Activated T-cell treated with anti-CD3 and anti-CD28 coated beads for 1 hour (primary cell): ENCODE data around the gene SLC24A3.

Experiments used
- DNase-seq: peaks from one replicate; pipeline ENCODE4 v3.0.0-alpha.2; 2020; ENCODE audit warnings: low read depth

The SLC24A3 gene

GRCh38 chr20:19457611-19458010 is 245.2 kb downstream of the SLC24A3 start:
- DNase-seq, result no peak

GRCh38 chr20:19460386-19460785 is 247.9 kb downstream of the SLC24A3 start:
- DNase-seq, result no peak

GRCh38 chr20:19462491-19462890 is 250.0 kb downstream of the SLC24A3 start:
- DNase-seq, result no peak

- no peak for DNase-seq
Measured at GRCh38 chr20:19463597-19463996, 251.2 kb downstream of the SLC24A3 start.

GRCh38 chr20:19465536-19465935 is 253.1 kb downstream of the SLC24A3 start:
- DNase-seq, result no peak

GRCh38 chr20:19466206-19466928 is 253.9 kb downstream of the SLC24A3 start:
- no peak for DNase-seq

- no peak for DNase-seq
Measured at GRCh38 chr20:19473216-19473921, 260.9 kb downstream of the SLC24A3 start.

- no peak for DNase-seq
Measured at GRCh38 chr20:19473922-19474286, 261.5 kb downstream of the SLC24A3 start.

- no peak for DNase-seq
Measured at GRCh38 chr20:19478320-19478895, 266.0 kb downstream of the SLC24A3 start.

- DNase-seq, result no peak
Measured at GRCh38 chr20:19482726-19483125, 270.3 kb downstream of the SLC24A3 start.

GRCh38 chr20:19483309-19483708 is 270.9 kb downstream of the SLC24A3 start:
- DNase-seq, result no peak

GRCh38 chr20:19486446-19486845 is 274.0 kb downstream of the SLC24A3 start:
- no peak for DNase-seq

- DNase-seq, result no peak
Measured at GRCh38 chr20:19487420-19487819, 275.0 kb downstream of the SLC24A3 start.

- no peak for DNase-seq
Measured at GRCh38 chr20:19491241-19491640, 278.8 kb downstream of the SLC24A3 start.

- no peak for DNase-seq
Measured at GRCh38 chr20:19492116-19492515, 279.7 kb downstream of the SLC24A3 start.

GRCh38 chr20:19492687-19493336 is 280.4 kb downstream of the SLC24A3 start:
- no peak for DNase-seq

GRCh38 chr20:19493794-19494495 is 281.5 kb downstream of the SLC24A3 start:
- DNase-seq, result no peak

- no peak for DNase-seq
Measured at GRCh38 chr20:19495905-19496703, 283.7 kb downstream of the SLC24A3 start.

- DNase-seq, result no peak
Measured at GRCh38 chr20:19497064-19497463, 284.6 kb downstream of the SLC24A3 start.

GRCh38 chr20:19498756-19499155 is 286.3 kb downstream of the SLC24A3 start:
- no peak for DNase-seq

GRCh38 chr20:19501476-19502115 is 289.2 kb downstream of the SLC24A3 start:
- DNase-seq, result no peak
